Peyer's patch (tissue), 4 donors: ENCODE data around the gene KCNA1. TPM values are rescaled to one million over a fixed set of nuclear protein-coding genes. Genes with fewer than 3 reads are reported as not detected.

Experiments
- DNase-seq, 3 donors: peaks; one replicate each; pipeline ENCODE4 v3.0.0-alpha.2; 2017 to 2019
- H3K27ac ChIP-seq, 4 donors: fragments of 200-600 bp; sonication (generic); one replicate each; pipeline ENCODE4 v1.5.1; 2016 to 2019
- H3K27me3 ChIP-seq, 2 donors: fragments of 200-600 bp; sonication (generic); one replicate each; pipeline ENCODE4 v1.5.1; 2019
- H3K36me3 ChIP-seq, 3 donors: fragments of 200-600 bp; sonication (generic); one replicate each; pipeline ENCODE4 v1.5.1; 2016 to 2019
- H3K4me1 ChIP-seq, 4 donors: fragments of 200-600 bp; sonication (generic); one replicate each; pipeline ENCODE4 v1.5.1; 2016 to 2019
- H3K4me3 ChIP-seq, 4 donors: fragments of 200-600 bp; sonication (generic); 1 replicate in 3 of 4; 2 replicates in 1 of 4; pipeline ENCODE4 v1.5.1; 2016 to 2019; ENCODE audit warnings: mild to moderate bottlenecking in 1 of 4
- H3K9me3 ChIP-seq, 4 donors: fragments of 200-600 bp; sonication (generic); one replicate each; pipeline ENCODE4 v1.5.1; 2016 to 2019; ENCODE audit warnings: mild to moderate bottlenecking in 1 of 4
- POLR2A ChIP-seq, 2 donors: fragments of 450-650 bp; IDR thresholded peaks; one replicate each; pipeline ENCODE4 v1.5.1; 2017; ENCODE audit warnings: antibody characterized with exemption in 2 of 2, mild to moderate bottlenecking in 2 of 2, moderate library complexity in 2 of 2
- total RNA-seq, 4 donors: library from RNA; depleted of rRNA; stranded (reverse); fragments of >200 nt; gene quantifications; one replicate each; pipeline ENCODE4 v1.1.0, GENCODE V29; 2016
- TF ChIP-seq, protein P1 (sequence below), 6 experiments: fragments of 450-650 bp in 4 of 6; fragments of 200-600 bp in 2 of 6; sonication (generic) in 1 of 6; IDR thresholded peaks; one replicate each; pipeline ENCODE4 v1.5.1; 2017 to 2019; ENCODE audit warnings: antibody characterized with exemption in 6 of 6, mild to moderate bottlenecking in 3 of 6, moderate library complexity in 1 of 6

The KCNA1 gene
- total RNA-seq, 4 donors from 2014 or later, result not detected

DNA sequence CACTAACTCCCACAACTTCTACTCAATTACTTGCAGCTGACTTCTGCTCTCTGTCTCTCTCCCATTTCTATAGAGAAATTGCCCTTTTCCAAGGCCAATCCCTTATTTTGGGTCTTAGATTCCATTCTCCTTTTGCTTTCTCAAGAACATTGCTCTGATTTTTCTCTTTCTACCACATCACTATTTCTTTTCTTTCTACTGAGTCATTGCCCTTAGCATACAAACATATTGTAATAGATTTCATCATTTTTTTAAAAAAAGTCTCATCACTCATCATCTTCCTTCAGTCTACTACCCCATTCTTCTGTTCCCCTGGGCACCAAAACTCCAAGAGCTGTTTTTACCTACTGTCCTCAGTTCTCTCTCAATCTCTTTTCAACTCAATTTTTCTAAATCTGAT is 4.4 kb upstream of the KCNA1 start:
- no peak overlapping the region for H3K27ac ChIP-seq
- H3K36me3 ChIP-seq, result no peaks in the 10 kb centered on the region
- H3K4me3 ChIP-seq, result no peak overlapping the region
- peaks cover 0 to 7% (median 3%) of the 10 kb centered on the region in 4 donors for H3K4me1 ChIP-seq
- no peaks in the 10 kb centered on the region for H3K9me3 ChIP-seq
- TF ChIP-seq, protein P1, sequence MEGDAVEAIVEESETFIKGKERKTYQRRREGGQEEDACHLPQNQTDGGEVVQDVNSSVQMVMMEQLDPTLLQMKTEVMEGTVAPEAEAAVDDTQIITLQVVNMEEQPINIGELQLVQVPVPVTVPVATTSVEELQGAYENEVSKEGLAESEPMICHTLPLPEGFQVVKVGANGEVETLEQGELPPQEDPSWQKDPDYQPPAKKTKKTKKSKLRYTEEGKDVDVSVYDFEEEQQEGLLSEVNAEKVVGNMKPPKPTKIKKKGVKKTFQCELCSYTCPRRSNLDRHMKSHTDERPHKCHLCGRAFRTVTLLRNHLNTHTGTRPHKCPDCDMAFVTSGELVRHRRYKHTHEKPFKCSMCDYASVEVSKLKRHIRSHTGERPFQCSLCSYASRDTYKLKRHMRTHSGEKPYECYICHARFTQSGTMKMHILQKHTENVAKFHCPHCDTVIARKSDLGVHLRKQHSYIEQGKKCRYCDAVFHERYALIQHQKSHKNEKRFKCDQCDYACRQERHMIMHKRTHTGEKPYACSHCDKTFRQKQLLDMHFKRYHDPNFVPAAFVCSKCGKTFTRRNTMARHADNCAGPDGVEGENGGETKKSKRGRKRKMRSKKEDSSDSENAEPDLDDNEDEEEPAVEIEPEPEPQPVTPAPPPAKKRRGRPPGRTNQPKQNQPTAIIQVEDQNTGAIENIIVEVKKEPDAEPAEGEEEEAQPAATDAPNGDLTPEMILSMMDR (IDR thresholded peaks at IDR 0.05), result no peak
- no peak for TF ChIP-seq POLR2A (IDR thresholded peaks at IDR 0.05)
- H3K27me3 ChIP-seq, result peaks cover 0 to 14% of the 10 kb centered on the region in 2 donors
- DNase-seq, result no peak

DNA sequence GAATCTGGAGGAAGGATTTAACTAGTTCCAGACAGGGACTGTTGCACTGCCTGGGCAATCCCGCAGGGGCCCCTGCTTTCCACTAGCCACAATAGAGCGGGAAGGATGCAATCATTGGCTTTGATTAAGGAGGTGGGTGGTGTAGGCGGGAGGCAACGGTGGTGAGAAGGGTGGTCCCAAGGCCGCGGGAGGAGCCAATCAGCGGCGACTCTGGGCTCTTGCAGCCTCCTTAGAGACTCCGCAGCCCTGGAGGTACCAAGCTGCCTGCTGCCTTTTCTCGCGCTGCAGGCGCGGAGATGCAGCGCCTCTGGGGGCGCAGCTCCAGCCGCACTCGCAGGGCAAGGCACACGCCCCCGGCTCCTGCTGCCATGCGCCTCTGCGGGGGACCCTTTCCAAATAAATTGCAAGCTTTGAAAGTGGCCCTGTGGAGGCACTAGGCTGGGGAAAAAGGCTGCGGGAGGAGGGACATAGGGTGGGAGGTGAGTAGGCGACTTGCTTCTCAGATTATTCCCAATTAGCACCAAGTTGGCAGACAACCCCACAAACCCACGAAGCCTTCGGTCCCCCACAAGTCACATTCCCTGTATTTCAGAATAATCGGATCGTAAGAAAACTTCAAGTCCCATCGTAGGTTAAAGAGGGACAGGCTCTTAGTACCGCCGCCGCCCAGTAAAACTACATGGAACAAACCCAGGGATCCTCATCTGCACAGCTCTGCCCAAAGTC is 858 bp upstream of the KCNA1 start:
- Histone ChIP-seq H3K4me1 (peaks cover 0 to 16% (median 4%) of the 10 kb centered on the region in 4 donors), H3K9me3 (no peaks in the 10 kb centered on the region), H3K4me3 (peak overlapping the region in 3 of 4 donors; percentile 42 to 52 (median 43)), H3K27ac (no peak overlapping the region), H3K36me3 (no peaks in the 10 kb centered on the region), H3K27me3 (peaks cover 0 to 24% of the 10 kb centered on the region in 2 donors)
- DNase-seq, result no peak
- TF ChIP-seq, protein P1 (IDR thresholded peaks at IDR 0.05), result no peak
- no peak for TF ChIP-seq POLR2A (IDR thresholded peaks at IDR 0.05)

- TF ChIP-seq, protein P1 (IDR thresholded peaks at IDR 0.05), result no peak
- no peak for TF ChIP-seq POLR2A (IDR thresholded peaks at IDR 0.05)
- Histone ChIP-seq H3K4me1 (peaks cover 0 to 16% (median 4%) of the 10 kb centered on the region in 4 donors), H3K36me3 (no peaks in the 10 kb centered on the region), H3K27ac (no peak overlapping the region), H3K4me3 (peak overlapping the region in 3 of 4 donors; percentile 42 to 52 (median 43)), H3K9me3 (no peaks in the 10 kb centered on the region), H3K27me3 (peaks cover 0 to 24% of the 10 kb centered on the region in 2 donors)
- no peak for DNase-seq
Observed at GRCh38 chr12:4909410-4909733, 333 bp upstream of the KCNA1 start.

- H3K4me3 ChIP-seq, result peak overlapping the region; percentile 22 to 52 (median 42)
- TF ChIP-seq POLR2A (IDR thresholded peaks at IDR 0.05), result no peak
- TF ChIP-seq, protein P1 (IDR thresholded peaks at IDR 0.05), result no peak
- no peak for DNase-seq
- no peaks in the 10 kb centered on the region for H3K36me3 ChIP-seq
- peaks cover 0 to 24% of the 10 kb centered on the region in 2 donors for H3K27me3 ChIP-seq
- no peak overlapping the region for H3K27ac ChIP-seq
- no peaks in the 10 kb centered on the region for H3K9me3 ChIP-seq
- H3K4me1 ChIP-seq, result peaks cover 0 to 16% (median 4%) of the 10 kb centered on the region in 4 donors
Observed at GRCh38 chr12:4910502-4911315, 1.0 kb downstream of the KCNA1 start.

- no peak overlapping the region for H3K27ac ChIP-seq
- DNase-seq, result no peak
- no peaks in the 10 kb centered on the region for H3K36me3 ChIP-seq
- H3K4me3 ChIP-seq, result peak overlapping the region in 2 of 4 donors; percentile 42 to 43
- peaks cover 0 to 24% of the 10 kb centered on the region in 2 donors for H3K27me3 ChIP-seq
- H3K9me3 ChIP-seq, result no peaks in the 10 kb centered on the region
- H3K4me1 ChIP-seq, result peaks cover 0 to 16% (median 4%) of the 10 kb centered on the region in 4 donors
- TF ChIP-seq POLR2A (IDR thresholded peaks at IDR 0.05), result no peak
- TF ChIP-seq, protein P1 (IDR thresholded peaks at IDR 0.05), result no peak
Observed at GRCh38 chr12:4911316-4911994, 1.8 kb downstream of the KCNA1 start.
